T-cell (primary cell): ENCODE data around the gene UCHL1. TPM values are rescaled to one million over a fixed set of nuclear protein-coding genes. Genes with fewer than 3 reads are reported as not detected.
"Not testable (repeated sequence)": the region's sequence is repeated elsewhere in the genome, so short reads cannot be mapped to it uniquely, and the experiment has no call there.

ENCODE experiments used
- ATAC-seq, 4 experiments: fragments of 200-7000 bp in 3 of 4; fragments of 150-1000 bp in 1 of 4; cut with Tn5 transposase; replicated peaks in 1 of 4; 1 replicate in 3 of 4; 2 replicates in 1 of 4; pipeline ENCODE4 v1.10.0; 2021; ENCODE audit warnings: moderate library complexity in 3 of 4, mild to moderate bottlenecking in 2 of 4, moderate number of reproducible peaks in 1 of 4
- CTCF ChIA-PET, 2 donors: fragments of 300-600 bp; sonication (Branson Sonifier 250); formaldehyde crosslinking; loops; one replicate each; lab custom pipeline; 2022; ENCODE audit warnings: antibody characterized with exemption in 2 of 2; lab: Charles Lee
- POLR2A ChIA-PET, 2 donors: fragments of 300-600 bp; sonication (Branson Sonifier 250); formaldehyde crosslinking; loops; one replicate each; lab custom pipeline; 2022; ENCODE audit warnings: antibody characterized with exemption in 2 of 2; lab: Charles Lee
- DNase-seq, 35 experiments: peaks; one replicate each; pipeline versions ENCODE4 v3.0.0 to v3.0.0-alpha.2; 2013 to 2023
- H3K27ac ChIP-seq: one replicate; pipeline ENCODE4 v1.5.1; 2013; ENCODE audit warnings: low read length
- H3K27me3 ChIP-seq, 2 experiments: replicated peaks in 1 of 2; 1 replicate in 1 of 2; 2 replicates in 1 of 2; pipeline versions ENCODE4 v1.6.1 to v1.7.0; 2013; ENCODE audit warnings: low read length in 1 of 2, mixed read lengths in 1 of 2; ENCODE audit not compliant: control insufficient read depth in 2 of 2, insufficient read depth in 2 of 2; ENCODE audit errors: extremely low read depth in 1 of 2
- H3K36me3 ChIP-seq, 2 donors: 1 replicate in 1 of 2; 2 replicates in 1 of 2; pipeline versions ENCODE4 v1.6.1 to v1.7.0; 2013; ENCODE audit warnings: low read length in 1 of 2; ENCODE audit not compliant: control insufficient read depth in 2 of 2, insufficient read depth in 1 of 2; ENCODE audit errors: extremely low read depth in 1 of 2
- H3K4me1 ChIP-seq, 2 experiments: 1 replicate in 1 of 2; 2 replicates in 1 of 2; pipeline versions ENCODE4 v1.6.1 to v1.7.0; 2013; ENCODE audit warnings: low read length in 2 of 2, mixed read lengths in 1 of 2; ENCODE audit not compliant: insufficient read depth in 2 of 2, control insufficient read depth in 1 of 2; ENCODE audit errors: extremely low read depth in 1 of 2
- H3K4me3 ChIP-seq, 2 donors: 1 replicate in 1 of 2; 2 replicates in 1 of 2; pipeline versions ENCODE4 v1.5.1 to v1.7.0; 2013; ENCODE audit warnings: mild to moderate bottlenecking in 2 of 2, low read length in 1 of 2, moderate library complexity in 1 of 2; ENCODE audit not compliant: control insufficient read depth in 1 of 2; ENCODE audit errors: extremely low read depth in 1 of 2
- H3K9me3 ChIP-seq: 2 replicates; pipeline ENCODE4 v1.7.0; 2013
- H3K27ac Mint-ChIP-seq, 2 donors: one replicate each; pipeline ENCODE4 v1.8.0; 2020 to 2021; ENCODE audit warnings: mild to moderate bottlenecking in 2 of 2, mixed read lengths in 2 of 2
- H3K27me3 Mint-ChIP-seq, 2 donors: one replicate each; pipeline ENCODE4 v1.8.0; 2021 to 2022; ENCODE audit warnings: mixed read lengths in 2 of 2
- H3K36me3 Mint-ChIP-seq: one replicate; pipeline ENCODE4 v1.8.0; 2021; ENCODE audit warnings: mixed read lengths
- H3K4me1 Mint-ChIP-seq, 3 donors: one replicate each; pipeline ENCODE4 v1.8.0; 2020 to 2022; ENCODE audit warnings: mixed read lengths in 3 of 3, mild to moderate bottlenecking in 1 of 3
- H3K4me3 Mint-ChIP-seq, 3 donors: one replicate each; pipeline ENCODE4 v1.8.0; 2020 to 2022; ENCODE audit warnings: mild to moderate bottlenecking in 3 of 3, mixed read lengths in 3 of 3, moderate library complexity in 3 of 3
- H3K9me3 Mint-ChIP-seq, 3 donors: one replicate each; pipeline ENCODE4 v1.8.0; 2020 to 2022; ENCODE audit warnings: mixed read lengths in 3 of 3
- WGBS: methylation state at CpG from one replicate; pipeline ENCODE4 v1.1.5; 2013; ENCODE audit warnings: missing lambda C conversion rate; ENCODE audit not compliant: insufficient coverage; 5-methylcytosine and 5-hydroxymethylcytosine counted together
- total RNA-seq, 35 experiments: library from RNA in 6 of 35; stranded (reverse) in 6 of 35; fragments of 120-200 nt in 1 of 35; gene quantifications; one replicate each; pipeline versions ENCODE4 v1.2.1 to v1.2.4 and lab custom pipeline; 2013 to 2026

The UCHL1 gene
- total RNA-seq, 5 donors from 2014 or later (not counting 1 experiment from before 2014, with no cell fraction given) = 1.2 to 2.1 (median 1.6) TPM; not detected in 2

GRCh38 chr4:41264212-41264611 lies 7.5 kb downstream of the UCHL1 start:
- H3K4me3 Mint-ChIP-seq = no peak overlapping the region
- no peaks in the 10 kb centered on the region for H3K4me1 Mint-ChIP-seq
- H3K36me3 Mint-ChIP-seq = no peaks in the 10 kb centered on the region
- Histone ChIP-seq H3K27me3 (peaks cover 2 to 3% of the 10 kb centered on the region in 2 experiments), H3K27ac (no peak overlapping the region), H3K4me3 (no peak overlapping the region), H3K9me3 (no peaks in the 10 kb centered on the region), H3K4me1 (no peaks in the 10 kb centered on the region), H3K36me3 (no peaks in the 10 kb centered on the region)
- ATAC-seq (no peak), DNase-seq (no peak)
- WGBS = no CpG with 5 or more reads among the region's 1 CpG
- H3K27me3 Mint-ChIP-seq = peaks cover 15 to 18% of the 10 kb centered on the region in 2 donors
- H3K9me3 Mint-ChIP-seq = peaks cover 0 to 5% (median 0%) of the 10 kb centered on the region in 3 donors
- ChIA-PET POLR2A (no interaction called here), CTCF (no interaction called here)
- no peak overlapping the region for H3K27ac Mint-ChIP-seq

- Mint-ChIP-seq H3K27ac (no peak overlapping the region), H3K27me3 (peaks cover 5 to 10% of the 10 kb centered on the region in 2 donors), H3K4me1 (no peaks in the 10 kb centered on the region), H3K4me3 (no peak overlapping the region), H3K36me3 (no peaks in the 10 kb centered on the region), H3K9me3 (peaks cover 0 to 5% (median 0%) of the 10 kb centered on the region in 3 donors)
- H3K4me1 ChIP-seq = no peaks in the 10 kb centered on the region
- WGBS = 87% methylated on average over 3 of the region's 7 CpGs
- H3K4me3 ChIP-seq = no peak overlapping the region
- ATAC-seq (no peak), DNase-seq (no peak)
- no peaks in the 10 kb centered on the region for H3K9me3 ChIP-seq
- no peaks in the 10 kb centered on the region for H3K27me3 ChIP-seq
- ChIA-PET CTCF (no interaction called here), POLR2A (no interaction called here)
- no peak overlapping the region for H3K27ac ChIP-seq
- H3K36me3 ChIP-seq = no peaks in the 10 kb centered on the region
These were observed 11.3 kb downstream of the UCHL1 start for GRCh38 chr4:41267997-41268396.

GRCh38 chr4:41268721-41269517 lies 12.2 kb downstream of the UCHL1 start:
- H3K27me3 ChIP-seq = no peaks in the 10 kb centered on the region
- no peaks in the 10 kb centered on the region for H3K36me3 ChIP-seq
- Mint-ChIP-seq H3K36me3 (no peaks in the 10 kb centered on the region), H3K27ac (no peak overlapping the region), H3K4me3 (no peak overlapping the region), H3K27me3 (peaks cover 4 to 5% of the 10 kb centered on the region in 2 donors), H3K4me1 (no peaks in the 10 kb centered on the region), H3K9me3 (peaks cover 0 to 5% (median 0%) of the 10 kb centered on the region in 3 donors)
- no peak overlapping the region for H3K27ac ChIP-seq
- WGBS = 85% methylated on average over 4 of the region's 7 CpGs
- ChIA-PET POLR2A (no interaction called here), CTCF (interaction anchor here in 1 of 2 donors (0.5 kb wide), 1 partner anchor 21 kb away, joined by 5 read pairs; no protein-coding TSS in a partner anchor)
- H3K4me1 ChIP-seq = no peaks in the 10 kb centered on the region
- DNase-seq (no peak), ATAC-seq (no peak)
- H3K4me3 ChIP-seq = no peak overlapping the region
- H3K9me3 ChIP-seq = no peaks in the 10 kb centered on the region

- Mint-ChIP-seq H3K27ac (no peak overlapping the region), H3K36me3 (no peaks in the 10 kb centered on the region), H3K9me3 (peaks cover 0 to 5% (median 0%) of the 10 kb centered on the region in 3 donors), H3K4me1 (no peaks in the 10 kb centered on the region), H3K4me3 (no peak overlapping the region), H3K27me3 (peaks cover 1 to 5% of the 10 kb centered on the region in 2 donors)
- CTCF ChIA-PET = no interaction called here
- POLR2A ChIA-PET = no interaction called here
- Histone ChIP-seq H3K4me3 (no peak overlapping the region), H3K9me3 (no peaks in the 10 kb centered on the region), H3K4me1 (no peaks in the 10 kb centered on the region), H3K27ac (no peak overlapping the region), H3K36me3 (no peaks in the 10 kb centered on the region), H3K27me3 (no peaks in the 10 kb centered on the region)
- no peak for ATAC-seq
- no peak for DNase-seq
These were observed 13.0 kb downstream of the UCHL1 start for GRCh38 chr4:41269682-41270081.

- CTCF ChIA-PET = interaction anchor here in 1 of 2 donors (0.7 kb wide), 1 partner anchor 50 kb away, joined by 4 read pairs; no protein-coding TSS in a partner anchor
- H3K4me3 ChIP-seq, H3K9me3 ChIP-seq, H3K4me3 Mint-ChIP-seq, DNase-seq, H3K4me1 Mint-ChIP-seq, ATAC-seq, H3K36me3 Mint-ChIP-seq, H3K4me1 ChIP-seq, H3K27ac ChIP-seq, H3K9me3 Mint-ChIP-seq, H3K27me3 ChIP-seq, H3K27ac Mint-ChIP-seq, POLR2A ChIA-PET, H3K36me3 ChIP-seq: not testable (repeated sequence)
- peaks cover 12 to 20% of the 10 kb centered on the region in 2 donors for H3K27me3 Mint-ChIP-seq
- 80% methylated on average over 1 of the region's 13 CpGs for WGBS
These were observed 19.2 kb downstream of the UCHL1 start for GRCh38 chr4:41275931-41276330.

- no peaks in the 10 kb centered on the region for H3K4me1 ChIP-seq
- POLR2A ChIA-PET = no interaction called here
- Mint-ChIP-seq H3K27ac (no peak overlapping the region), H3K27me3 (peaks cover 12 to 15% of the 10 kb centered on the region in 2 donors), H3K4me1 (no peaks in the 10 kb centered on the region), H3K36me3 (no peaks in the 10 kb centered on the region), H3K9me3 (no peaks in the 10 kb centered on the region), H3K4me3 (no peak overlapping the region)
- H3K36me3 ChIP-seq = no peaks in the 10 kb centered on the region
- CTCF ChIA-PET = interaction anchor here (1.1 to 2.1 kb wide), 4 partner anchors 8 to 609 kb away, joined by 3 to 12 read pairs (median 5); no protein-coding TSS in a partner anchor
- ATAC-seq (no peak), DNase-seq (no peak)
- no CpG with 5 or more reads among the region's 8 CpGs for WGBS
- no peaks in the 10 kb centered on the region for H3K9me3 ChIP-seq
- no peak overlapping the region for H3K4me3 ChIP-seq
- H3K27me3 ChIP-seq = peaks cover 0 to under 1% of the 10 kb centered on the region in 2 experiments
- H3K27ac ChIP-seq = no peak overlapping the region
These were observed 23.3 kb downstream of the UCHL1 start for GRCh38 chr4:41280010-41280409.
